Measurements from ENCODE around the gene TOB1. TPM values are rescaled to one million over a fixed set of nuclear protein-coding genes. Genes with fewer than 3 reads are reported as not detected.
"Not testable (repeated sequence)": the region's sequence is repeated elsewhere in the genome, so short reads cannot be mapped to it uniquely, and the experiment has no call there.

Gene TOB1
- total RNA-seq, 1 donor from 2014 or later, result 15.5 TPM

DNA sequence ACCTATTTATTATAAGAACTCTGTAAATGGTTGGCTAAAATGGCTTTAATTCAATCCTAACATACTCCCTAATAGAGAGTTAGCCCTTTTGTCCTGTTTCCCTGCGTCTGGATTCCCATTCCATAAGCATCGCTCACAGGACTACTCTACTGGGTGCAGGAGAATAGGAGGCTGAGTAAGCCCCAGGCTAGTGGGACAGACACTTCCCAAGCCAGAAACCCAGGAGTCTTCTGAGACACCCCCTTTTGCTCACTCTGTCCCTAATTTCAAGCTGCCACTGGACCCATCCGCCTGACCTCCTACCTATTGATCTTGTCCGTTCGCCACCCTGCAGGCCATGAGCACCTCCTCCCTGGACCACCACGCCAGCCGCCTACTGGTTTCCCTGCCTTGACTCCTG lies 16.7 kb upstream of the TOB1 start:
- TF ChIP-seq, protein P1, sequence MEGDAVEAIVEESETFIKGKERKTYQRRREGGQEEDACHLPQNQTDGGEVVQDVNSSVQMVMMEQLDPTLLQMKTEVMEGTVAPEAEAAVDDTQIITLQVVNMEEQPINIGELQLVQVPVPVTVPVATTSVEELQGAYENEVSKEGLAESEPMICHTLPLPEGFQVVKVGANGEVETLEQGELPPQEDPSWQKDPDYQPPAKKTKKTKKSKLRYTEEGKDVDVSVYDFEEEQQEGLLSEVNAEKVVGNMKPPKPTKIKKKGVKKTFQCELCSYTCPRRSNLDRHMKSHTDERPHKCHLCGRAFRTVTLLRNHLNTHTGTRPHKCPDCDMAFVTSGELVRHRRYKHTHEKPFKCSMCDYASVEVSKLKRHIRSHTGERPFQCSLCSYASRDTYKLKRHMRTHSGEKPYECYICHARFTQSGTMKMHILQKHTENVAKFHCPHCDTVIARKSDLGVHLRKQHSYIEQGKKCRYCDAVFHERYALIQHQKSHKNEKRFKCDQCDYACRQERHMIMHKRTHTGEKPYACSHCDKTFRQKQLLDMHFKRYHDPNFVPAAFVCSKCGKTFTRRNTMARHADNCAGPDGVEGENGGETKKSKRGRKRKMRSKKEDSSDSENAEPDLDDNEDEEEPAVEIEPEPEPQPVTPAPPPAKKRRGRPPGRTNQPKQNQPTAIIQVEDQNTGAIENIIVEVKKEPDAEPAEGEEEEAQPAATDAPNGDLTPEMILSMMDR (IDR thresholded peaks at IDR 0.05; ENCODE audit: unreplicated experiment), result no peak
- no peak for DNase-seq (ENCODE audit: low spot score)
- peaks cover 7% of the 10 kb centered on the region for H3K4me1 Mint-ChIP-seq (ENCODE audit: unreplicated experiment)
- H3K9me3 Mint-ChIP-seq (ENCODE audit: unreplicated experiment), result no peaks in the 10 kb centered on the region
- no peak overlapping the region for H3K27ac Mint-ChIP-seq (ENCODE audit: unreplicated experiment)
- no peak overlapping the region for H3K4me3 Mint-ChIP-seq (ENCODE audit: unreplicated experiment)
- H3K36me3 Mint-ChIP-seq (ENCODE audit: low read depth, unreplicated experiment), result no peaks in the 10 kb centered on the region
- no peaks in the 10 kb centered on the region for H3K27me3 Mint-ChIP-seq (ENCODE audit: unreplicated experiment)

GRCh38 chr17:50881182-50881581 lies 15.0 kb upstream of the TOB1 start:
- H3K4me3 Mint-ChIP-seq (ENCODE audit: unreplicated experiment), result no peak overlapping the region
- H3K9me3 Mint-ChIP-seq (ENCODE audit: unreplicated experiment), result no peaks in the 10 kb centered on the region
- peaks cover 7% of the 10 kb centered on the region for H3K4me1 Mint-ChIP-seq (ENCODE audit: unreplicated experiment)
- no peaks in the 10 kb centered on the region for H3K27me3 Mint-ChIP-seq (ENCODE audit: unreplicated experiment)
- no peak overlapping the region for H3K27ac Mint-ChIP-seq (ENCODE audit: unreplicated experiment)
- H3K36me3 Mint-ChIP-seq (ENCODE audit: low read depth, unreplicated experiment), result no peaks in the 10 kb centered on the region
- DNase-seq (ENCODE audit: low spot score), result no peak
- TF ChIP-seq, protein P1 (IDR thresholded peaks at IDR 0.05; ENCODE audit: unreplicated experiment), result no peak

DNA sequence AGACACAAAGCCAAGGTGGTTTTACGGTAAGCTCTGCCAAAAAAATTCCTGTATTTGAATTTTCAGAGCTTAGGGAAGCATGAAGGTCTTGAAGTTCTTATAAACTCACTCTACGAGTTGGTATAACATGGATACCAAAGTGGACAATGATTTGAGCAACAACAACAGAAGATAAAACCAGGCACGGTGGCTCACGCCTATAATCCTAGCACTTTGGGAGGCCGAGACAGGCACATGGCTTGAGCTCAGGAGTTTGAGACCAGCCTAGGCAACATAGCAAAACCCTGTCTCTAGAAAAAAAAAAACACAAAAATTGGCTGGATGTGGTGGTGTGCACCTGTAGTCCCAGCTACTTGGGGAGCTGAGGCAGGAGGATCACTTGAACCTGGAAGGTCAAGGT lies 12.9 kb upstream of the TOB1 start:
- TF ChIP-seq, protein P1 (IDR thresholded peaks at IDR 0.05; ENCODE audit: unreplicated experiment), result no peak
- Mint-ChIP-seq H3K9me3 (ENCODE audit: unreplicated experiment) (no peaks in the 10 kb centered on the region), H3K4me1 (ENCODE audit: unreplicated experiment) (peaks cover 4% of the 10 kb centered on the region), H3K36me3 (ENCODE audit: low read depth, unreplicated experiment) (no peaks in the 10 kb centered on the region), H3K27ac (ENCODE audit: unreplicated experiment) (no peak overlapping the region), H3K4me3 (ENCODE audit: unreplicated experiment) (no peak overlapping the region), H3K27me3 (ENCODE audit: unreplicated experiment) (no peaks in the 10 kb centered on the region)
- DNase-seq (ENCODE audit: low spot score), result no peak

- TF ChIP-seq, protein P1 (IDR thresholded peaks at IDR 0.05; ENCODE audit: unreplicated experiment), result no peak
- Mint-ChIP-seq H3K27ac (ENCODE audit: unreplicated experiment) (no peak overlapping the region), H3K36me3 (ENCODE audit: low read depth, unreplicated experiment) (no peaks in the 10 kb centered on the region), H3K9me3 (ENCODE audit: unreplicated experiment) (no peaks in the 10 kb centered on the region), H3K4me1 (ENCODE audit: unreplicated experiment) (no peaks in the 10 kb centered on the region), H3K4me3 (ENCODE audit: unreplicated experiment) (no peak overlapping the region), H3K27me3 (ENCODE audit: unreplicated experiment) (no peaks in the 10 kb centered on the region)
- no peak for DNase-seq (ENCODE audit: low spot score)
Observed at GRCh38 chr17:50877838-50878237, 11.7 kb upstream of the TOB1 start.

DNA sequence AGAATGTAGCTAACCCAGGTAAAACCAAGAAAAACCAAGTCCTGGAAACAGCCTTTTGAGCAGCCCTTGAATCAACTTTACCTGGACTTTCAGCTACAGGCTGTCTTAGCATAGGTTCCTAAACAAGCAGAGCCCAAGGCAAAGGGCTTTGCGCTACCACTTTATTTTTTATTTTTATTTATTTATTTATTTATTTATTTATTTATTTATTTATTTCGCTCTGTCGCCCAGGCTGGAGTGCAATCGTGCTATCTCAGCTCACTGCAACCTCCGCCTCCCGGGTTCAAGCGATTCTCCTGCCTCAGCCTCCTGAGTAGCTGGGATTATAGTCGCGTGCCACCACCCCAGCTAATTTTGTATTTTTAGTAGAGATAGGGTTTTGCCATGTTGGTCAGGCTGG lies 10.9 kb upstream of the TOB1 start:
- H3K4me1 Mint-ChIP-seq (ENCODE audit: unreplicated experiment); DNase-seq (ENCODE audit: low spot score); H3K4me3 Mint-ChIP-seq (ENCODE audit: unreplicated experiment); H3K36me3 Mint-ChIP-seq (ENCODE audit: low read depth, unreplicated experiment); H3K27ac Mint-ChIP-seq (ENCODE audit: unreplicated experiment); H3K9me3 Mint-ChIP-seq (ENCODE audit: unreplicated experiment); H3K27me3 Mint-ChIP-seq (ENCODE audit: unreplicated experiment): not testable (repeated sequence)

GRCh38 chr17:50875074-50875473 lies 8.9 kb upstream of the TOB1 start:
- H3K4me1 Mint-ChIP-seq (ENCODE audit: unreplicated experiment), result no peaks in the 10 kb centered on the region
- H3K4me3 Mint-ChIP-seq (ENCODE audit: unreplicated experiment), result no peak overlapping the region
- H3K27me3 Mint-ChIP-seq (ENCODE audit: unreplicated experiment), result no peaks in the 10 kb centered on the region
- no peak for DNase-seq (ENCODE audit: low spot score)
- H3K27ac Mint-ChIP-seq (ENCODE audit: unreplicated experiment), result no peak overlapping the region
- TF ChIP-seq, protein P1 (IDR thresholded peaks at IDR 0.05; ENCODE audit: unreplicated experiment), result no peak
- no peaks in the 10 kb centered on the region for H3K36me3 Mint-ChIP-seq (ENCODE audit: low read depth, unreplicated experiment)
- no peaks in the 10 kb centered on the region for H3K9me3 Mint-ChIP-seq (ENCODE audit: unreplicated experiment)
